ENCODE measurements around the gene STAMBPL1.
"Not testable (repeated sequence)": the region's sequence is repeated elsewhere in the genome, so short reads cannot be mapped to it uniquely, and the experiment has no call there.

Gene STAMBPL1

GRCh38 chr10:88879534-88880281 lies at the start of gene STAMBPL1:
STAMBPL1 (plus strand) TSS chr10:88880245; CDS start chr10:88901709, 21,464 bp downstream.
- DNase-seq (ENCODE audit: low read depth) = peak; percentile 64

DNA sequence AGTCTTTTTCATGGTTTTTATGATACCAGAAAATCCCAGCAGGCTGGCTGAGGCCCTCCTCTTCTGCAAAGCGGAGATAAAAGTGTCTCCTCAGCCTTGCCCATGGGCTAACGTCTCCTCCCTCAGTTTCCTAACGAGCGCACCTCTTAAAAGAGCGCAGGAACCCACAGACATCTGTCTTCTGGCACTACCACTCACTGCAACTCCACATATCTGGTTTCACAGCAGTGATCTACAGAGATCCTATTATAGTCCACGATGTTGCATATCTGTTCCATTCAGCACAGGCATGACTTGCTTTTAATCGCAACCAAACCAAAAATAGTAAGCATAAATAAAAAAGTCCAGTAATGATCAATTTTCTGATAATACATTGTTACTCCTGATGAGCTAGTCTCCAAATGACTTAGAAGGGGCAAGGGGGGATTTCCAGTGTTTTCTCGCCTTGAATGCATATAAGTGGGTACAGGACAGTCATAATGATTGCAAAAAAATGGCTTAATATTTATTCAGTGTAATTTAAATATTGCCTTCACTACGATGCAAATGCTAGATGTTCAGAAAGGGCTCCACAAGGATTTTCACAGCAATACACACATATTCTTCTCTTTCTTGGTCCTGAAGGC lies 49.3 kb upstream of the STAMBPL1 start:
- DNase-seq (ENCODE audit: low read depth) = no peak

DNA sequence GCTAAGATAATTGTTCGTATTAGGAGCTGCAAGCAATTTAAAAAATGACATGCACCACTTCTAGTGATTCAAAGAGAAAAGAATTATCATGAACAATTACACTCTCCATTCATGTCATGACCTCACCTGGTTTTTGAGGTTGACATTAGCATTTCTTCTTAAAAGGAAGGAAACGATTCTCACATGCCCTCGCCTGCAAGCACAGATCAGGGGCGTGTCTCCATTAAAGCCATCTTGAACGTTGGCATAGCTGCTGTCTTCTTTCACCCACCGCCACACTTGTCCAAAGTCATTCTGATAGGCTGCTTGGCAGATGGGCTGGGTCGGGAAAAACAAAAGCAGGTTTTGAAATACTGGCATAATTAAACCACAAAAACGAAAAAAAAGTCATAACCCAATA lies 48.3 kb upstream of the STAMBPL1 start:
- DNase-seq (ENCODE audit: low read depth) = no peak

GRCh38 chr10:88832376-88832775 lies 47.7 kb upstream of the STAMBPL1 start:
- no peak for DNase-seq (ENCODE audit: low read depth)

DNA sequence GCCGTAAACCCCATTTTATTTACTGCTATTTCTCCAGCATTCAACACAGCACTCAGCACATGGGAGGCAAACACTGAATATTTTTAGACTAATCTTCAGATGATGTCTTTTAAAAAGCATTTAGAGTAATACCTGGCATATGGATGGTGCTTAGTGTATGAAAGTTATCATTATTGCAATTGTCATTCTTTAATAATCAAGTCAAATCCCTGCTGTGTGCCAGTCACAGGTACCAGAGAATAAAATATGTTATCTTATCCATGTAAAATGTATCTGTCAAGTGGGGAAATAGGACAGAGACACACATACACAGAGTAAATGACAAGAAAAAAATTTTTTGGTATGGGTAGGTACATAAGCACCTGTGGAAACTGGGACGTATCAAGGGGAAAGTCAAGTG lies 46.9 kb upstream of the STAMBPL1 start:
- no peak for DNase-seq (ENCODE audit: low read depth)

GRCh38 chr10:88833723-88834122 lies 46.3 kb upstream of the STAMBPL1 start:
- DNase-seq (ENCODE audit: low read depth) = no peak

- DNase-seq (ENCODE audit: low read depth) = peak; percentile 77
Measured at GRCh38 chr10:88835096-88835909, 44.7 kb upstream of the STAMBPL1 start.

DNA sequence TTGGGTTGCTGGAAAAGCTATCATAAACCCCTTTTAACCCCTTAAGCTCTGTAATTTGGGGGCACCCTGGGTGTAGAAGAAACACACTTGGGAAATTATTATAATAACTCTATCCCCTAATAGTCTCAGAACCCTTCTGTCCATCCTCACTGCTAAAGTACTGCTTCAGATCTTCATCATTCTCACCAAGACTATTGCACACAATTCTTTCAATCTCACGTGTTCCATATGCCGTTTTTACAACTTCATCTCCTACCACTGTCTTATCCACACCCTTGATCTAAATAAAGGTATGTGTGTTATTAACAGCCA lies 44.2 kb upstream of the STAMBPL1 start:
- no peak for DNase-seq (ENCODE audit: low read depth)

DNA sequence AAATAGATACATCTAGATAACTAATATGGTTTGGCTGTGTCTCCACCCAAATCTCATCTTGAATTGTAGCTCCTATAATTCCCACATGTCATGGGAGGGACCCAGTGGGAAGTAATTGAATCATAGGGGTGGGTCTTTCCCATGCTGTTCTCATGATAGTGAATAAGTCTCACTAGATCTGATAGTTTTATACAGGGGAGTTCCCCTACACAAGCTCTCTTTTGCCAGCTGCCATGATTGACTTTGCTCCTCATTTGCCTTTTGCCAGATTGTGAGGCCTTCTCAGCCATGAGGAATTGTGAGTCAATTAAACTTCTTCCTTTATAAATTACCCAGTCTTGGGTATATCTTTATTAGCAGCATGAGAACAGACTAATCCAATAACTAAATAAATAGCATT lies 42.4 kb upstream of the STAMBPL1 start:
- DNase-seq (ENCODE audit: low read depth) = not testable (repeated sequence)

DNA sequence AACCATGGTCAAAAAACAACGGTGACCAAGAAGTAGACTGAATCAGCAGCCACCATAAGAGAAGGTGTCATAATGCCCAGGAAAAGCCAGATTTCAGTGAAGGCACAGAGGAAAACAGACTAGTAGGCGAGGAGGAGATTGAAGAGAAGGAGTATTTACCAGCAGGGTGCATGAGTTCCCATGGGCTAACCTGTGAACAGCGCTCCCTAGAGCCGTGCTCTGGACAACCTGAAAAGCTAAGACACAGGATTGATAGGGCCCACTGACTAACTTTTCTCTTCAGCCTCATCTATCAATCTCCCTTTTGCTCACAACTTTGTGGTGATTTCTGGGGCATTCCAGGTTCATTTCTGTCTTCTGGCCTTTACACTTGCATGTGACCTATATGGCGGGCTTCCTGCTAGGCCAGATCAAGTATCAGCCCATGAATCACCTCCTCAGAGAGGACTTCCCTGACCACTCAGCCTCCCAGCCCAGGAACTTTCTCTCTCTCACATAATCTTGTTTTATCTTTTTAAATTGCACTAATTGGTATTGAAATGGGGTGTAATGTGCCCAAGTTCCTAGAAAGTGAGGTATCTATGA lies 41.2 kb upstream of the STAMBPL1 start:
- no peak for DNase-seq (ENCODE audit: low read depth)

DNA sequence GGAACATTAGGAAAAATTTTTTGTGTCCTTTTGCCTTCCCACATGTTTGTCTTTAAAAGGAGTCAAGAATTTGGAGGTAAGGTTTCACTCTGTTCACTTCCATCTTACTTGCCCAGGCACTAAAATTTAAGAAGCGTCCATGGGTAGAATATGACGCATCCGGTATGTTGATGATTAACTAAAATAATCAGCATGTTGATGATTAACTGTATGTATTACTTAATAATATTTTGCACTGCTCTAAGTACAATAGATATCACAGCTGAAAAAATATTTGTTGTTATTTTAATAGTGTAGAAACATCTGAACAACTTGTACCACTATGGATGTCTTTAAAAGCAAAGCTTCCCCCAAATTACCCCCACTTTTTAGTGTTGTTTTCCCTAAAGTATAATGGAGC lies 39.9 kb upstream of the STAMBPL1 start:
- no peak for DNase-seq (ENCODE audit: low read depth)

GRCh38 chr10:88840881-88841280 lies 39.2 kb upstream of the STAMBPL1 start:
- no peak for DNase-seq (ENCODE audit: low read depth)

DNA sequence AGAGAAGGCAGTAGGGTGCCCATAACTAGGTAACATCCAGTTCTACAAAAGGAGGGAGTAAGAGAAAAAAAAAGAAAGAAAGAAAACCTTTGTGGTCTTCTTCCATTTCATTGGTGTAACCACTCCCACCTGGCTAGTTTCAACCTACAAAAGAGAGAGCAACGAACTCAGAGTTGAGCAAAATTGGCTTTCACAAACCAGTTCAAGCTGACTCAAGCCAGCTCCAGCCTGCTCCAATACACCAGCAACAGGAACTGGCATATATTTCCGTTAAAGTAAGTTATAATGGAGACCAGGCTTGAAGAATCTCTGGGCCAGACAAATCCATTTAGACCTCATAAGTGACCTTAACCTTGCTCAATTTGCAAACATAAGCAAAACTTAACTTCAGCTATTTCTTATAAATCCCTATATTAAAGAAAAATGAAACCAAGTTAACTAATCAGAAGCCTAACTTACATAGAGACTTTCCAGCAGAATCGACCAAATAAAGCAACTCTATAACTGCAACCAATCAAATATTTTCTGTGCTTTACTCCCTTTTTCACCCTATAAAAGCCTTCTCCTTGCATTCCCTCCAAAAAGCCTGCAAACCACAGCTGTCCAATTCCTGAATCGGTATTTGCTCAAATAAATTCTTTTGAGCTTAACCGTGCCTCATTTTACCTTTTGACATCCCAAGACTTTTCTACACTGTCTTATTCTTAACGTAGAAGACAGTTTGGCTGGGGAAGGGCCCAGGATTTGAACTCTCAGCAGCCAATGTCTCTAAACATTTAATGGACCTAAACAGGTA lies 38.5 kb upstream of the STAMBPL1 start:
- no peak for DNase-seq (ENCODE audit: low read depth)

GRCh38 chr10:88843171-88843570 lies 36.9 kb upstream of the STAMBPL1 start:
- DNase-seq (ENCODE audit: low read depth) = no peak

DNA sequence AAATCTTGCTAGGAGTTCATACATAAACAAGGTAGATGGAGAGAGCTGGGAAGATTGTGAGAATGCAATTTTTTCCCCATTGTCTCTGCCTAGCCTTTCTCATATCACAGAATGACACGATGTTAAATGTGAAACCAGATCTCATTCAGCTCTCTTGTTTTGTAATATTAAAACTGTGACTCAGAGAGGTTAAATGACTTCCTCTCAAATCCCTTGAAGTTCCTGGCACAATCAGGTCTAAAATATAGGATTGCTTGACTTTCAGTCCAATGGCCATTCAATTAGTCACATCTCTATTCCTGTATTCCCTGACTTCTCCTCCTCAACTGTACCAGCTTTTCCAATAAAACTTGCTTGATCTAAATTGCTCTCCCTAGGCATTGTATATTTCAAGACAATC lies 31.5 kb upstream of the STAMBPL1 start:
- no peak for DNase-seq (ENCODE audit: low read depth)

DNA sequence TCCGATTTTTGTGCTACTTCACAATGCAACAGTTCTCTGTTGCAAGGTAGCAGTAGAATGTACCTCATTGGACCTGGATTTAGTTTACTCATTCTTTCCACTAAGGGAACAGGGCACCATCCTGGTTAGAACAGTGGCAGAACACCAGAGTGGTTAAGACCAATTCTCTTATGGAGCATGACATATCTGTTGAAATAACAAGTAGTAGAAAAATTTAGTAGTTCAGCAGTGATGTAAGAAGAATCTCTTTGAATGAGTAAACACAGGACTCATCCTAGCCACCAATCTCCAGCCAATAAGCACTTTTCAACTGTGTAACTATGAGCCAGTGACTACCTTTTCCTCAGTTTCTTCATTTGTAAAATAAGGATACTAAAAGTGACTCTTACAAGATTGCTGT lies 30.8 kb upstream of the STAMBPL1 start:
- no peak for DNase-seq (ENCODE audit: low read depth)

- DNase-seq (ENCODE audit: low read depth) = no peak
Measured at GRCh38 chr10:88850712-88851111, 29.3 kb upstream of the STAMBPL1 start.

DNA sequence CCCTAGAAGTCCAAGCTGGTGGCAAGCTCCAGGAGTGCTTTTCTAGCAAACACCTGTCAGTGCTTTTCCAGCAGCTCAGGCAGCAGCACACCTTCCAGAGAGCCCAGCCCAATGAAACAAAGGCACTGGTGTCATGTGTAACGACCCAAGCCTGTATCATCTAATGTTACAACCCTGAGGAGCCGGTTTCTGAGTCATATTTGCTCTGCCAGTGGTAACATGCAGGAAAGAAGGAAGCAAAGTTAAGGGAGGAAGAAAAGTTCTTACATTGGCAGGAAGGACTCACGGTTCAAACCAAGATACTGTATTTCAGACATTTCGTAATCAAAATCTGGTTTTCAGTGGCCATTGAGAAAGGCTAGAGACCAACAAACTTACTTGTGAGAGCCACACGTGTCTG lies 28.3 kb upstream of the STAMBPL1 start, which contains the start of gene ANKRD22:
ANKRD22 (minus strand) TSS at position 139 of the 400 bp plus-strand sequence. CDS start 237 bp downstream, outside the sequence.
- DNase-seq (ENCODE audit: low read depth) = no peak

GRCh38 chr10:88852327-88852726 lies 27.7 kb upstream of the STAMBPL1 start:
- DNase-seq (ENCODE audit: low read depth) = no peak

DNA sequence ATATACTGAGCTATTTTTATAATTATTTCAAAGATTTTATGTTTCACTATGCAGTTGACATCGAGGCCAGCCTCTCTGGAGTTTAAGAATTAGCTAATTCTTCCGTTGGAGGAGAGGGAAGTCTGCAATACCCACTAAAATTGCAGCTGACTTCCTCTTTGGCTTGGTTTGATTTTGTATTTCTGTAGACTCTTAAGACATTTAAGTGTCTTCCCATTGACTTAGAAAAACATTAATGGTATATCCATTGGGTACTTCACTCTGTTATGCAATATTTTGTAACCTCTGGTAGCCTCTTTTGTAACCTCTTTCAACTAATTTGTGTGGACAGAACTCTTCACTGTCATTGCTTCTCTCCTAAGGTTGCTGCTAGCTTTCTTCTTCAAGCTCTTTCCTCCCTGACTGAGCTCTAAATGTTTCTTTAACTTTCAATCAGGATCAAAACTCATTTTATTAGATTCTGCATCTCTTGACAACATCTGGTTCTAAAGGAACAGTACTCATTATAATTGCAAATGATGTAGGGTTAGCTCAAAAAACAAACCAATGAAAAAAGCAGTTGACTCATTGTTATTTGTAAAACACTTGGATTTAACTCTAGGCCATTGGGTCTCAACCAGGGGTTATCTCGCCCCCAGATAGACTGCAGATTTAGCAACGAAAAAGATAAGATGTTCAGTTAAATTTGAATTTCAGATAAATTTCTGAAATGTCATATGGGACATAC lies 26.7 kb upstream of the STAMBPL1 start:
- no peak for DNase-seq (ENCODE audit: low read depth)

DNA sequence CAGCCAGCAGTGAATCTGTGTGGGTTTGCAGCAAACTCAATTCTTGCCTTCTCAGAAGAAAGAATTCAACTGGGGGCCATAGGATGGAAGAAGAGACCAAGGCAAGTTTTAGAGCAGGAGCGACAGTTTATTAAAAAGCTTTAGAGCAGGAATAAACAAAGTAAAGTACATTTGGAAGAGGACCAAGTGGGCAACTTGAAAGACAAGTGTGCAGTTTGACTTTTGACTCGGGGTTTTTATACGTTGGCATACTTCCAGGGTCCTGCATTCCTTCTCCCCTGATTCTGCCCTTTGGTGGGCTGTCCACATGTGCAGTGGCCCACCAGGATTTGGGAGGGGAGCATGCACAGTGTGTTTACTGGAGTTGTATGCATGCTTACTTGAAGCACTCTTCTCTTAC lies 25.4 kb upstream of the STAMBPL1 start:
- DNase-seq (ENCODE audit: low read depth) = no peak

Measured in stimulated activated CD8-positive, alpha-beta memory T cell treated with anti-CD3 and anti-CD28 coated beads, Interleukin-4, amount 100 ng/mL, for 24 hours (primary cell).